Stomach (tissue), 9 donors: ENCODE data around the gene CBLL2. TPM values are rescaled to one million over a fixed set of nuclear protein-coding genes. Genes with fewer than 3 reads are reported as not detected.

Experiments
- DNase-seq, 2 donors: peaks; one replicate each; pipeline versions ENCODE4 v3.0.0 to v3.0.0-alpha.2; 2013 to 2019
- H3K27ac ChIP-seq, 5 donors: fragments of 200-600 bp in 4 of 5; sonication (generic) in 4 of 5; one replicate each; pipeline ENCODE4 v1.5.1; 2013 to 2019; ENCODE audit warnings: mild to moderate bottlenecking in 1 of 5, moderate library complexity in 1 of 5
- H3K27me3 ChIP-seq, 3 donors: fragments of 200-600 bp; sonication (generic); one replicate each; pipeline ENCODE4 v1.5.1; 2017 to 2019; ENCODE audit warnings: mixed run types in 1 of 3
- H3K36me3 ChIP-seq, 4 donors: fragments of 200-600 bp; sonication (generic); 1 replicate in 3 of 4; 2 replicates in 1 of 4; pipeline ENCODE4 v1.5.1; 2016 to 2019
- H3K4me1 ChIP-seq, 4 donors: fragments of 200-600 bp; sonication (generic); one replicate each; pipeline ENCODE4 v1.5.1; 2016 to 2019
- H3K4me3 ChIP-seq, 4 donors: fragments of 200-600 bp; sonication (generic) in 3 of 4; one replicate each; pipeline ENCODE4 v1.5.1; 2016 to 2019; ENCODE audit warnings: mild to moderate bottlenecking in 1 of 4
- H3K9me3 ChIP-seq, 4 donors: fragments of 200-600 bp; sonication (generic); one replicate each; pipeline ENCODE4 v1.5.1; 2016 to 2019
- EP300 ChIP-seq: sonication (generic); formaldehyde crosslinking; IDR thresholded peaks from one replicate; pipeline ENCODE4 v1.6.1; 2017; ENCODE audit warnings: antibody characterized with exemption
- POLR2A ChIP-seq, 4 donors: fragments of 450-650 bp; IDR thresholded peaks; one replicate each; pipeline ENCODE4 v1.6.1; 2016; ENCODE audit warnings: antibody characterized with exemption in 4 of 4, control low read depth in 2 of 4, mild to moderate bottlenecking in 1 of 4, moderate library complexity in 1 of 4
- POLR2AphosphoS5 ChIP-seq, 3 donors: sonication (generic); formaldehyde crosslinking; IDR thresholded peaks; one replicate each; pipeline ENCODE4 v1.6.1; 2016; ENCODE audit warnings: antibody characterized with exemption in 3 of 3
- WGBS, 5 donors: extraction: QIAGEN DNeasy Blood & Tissue Kit in 3 of 5; methylation state at CpG; one replicate each; pipeline versions ENCODE4 v1.1.5 to v1.1.7; 2013 to 2018; 5-methylcytosine and 5-hydroxymethylcytosine counted together
- intact Hi-C: fragments of 100-400 bp; cut with DNase I; formaldehyde crosslinking; loops from one replicate; pipeline ENCODE4 v1.15.1; 2023; ENCODE audit warnings: low total_unique reads
- polyA plus RNA-seq, 3 donors: library from polyadenylated mRNA; stranded (reverse); fragments of 200-250 nt; gene quantifications; one replicate each; pipeline ENCODE4 v1.2.3, GENCODE V29; 2013
- total RNA-seq, 5 donors: library from RNA; depleted of rRNA; stranded (reverse); fragments of >200 nt; gene quantifications; one replicate each; pipeline versions ENCODE4 v1.1.0 to v1.2.3, GENCODE V29; 2014 to 2016
- TF ChIP-seq, protein P1 (sequence below), 7 experiments: fragments of 450-650 bp in 4 of 7; fragments of 200-600 bp in 3 of 7; sonication (generic) in 3 of 7; IDR thresholded peaks; one replicate each; pipeline ENCODE4 v1.5.1; 2016 to 2019; ENCODE audit warnings: antibody characterized with exemption in 7 of 7, control low read depth in 2 of 7, mild to moderate bottlenecking in 1 of 7
- donor health status: healthy with polysubstance abuse.
- donor health status: Bipolar disorder and iron deficiency.
- donor health status: healthy.

Gene CBLL2
- total and polyA plus RNA-seq, 8 donors = not detected

DNA sequence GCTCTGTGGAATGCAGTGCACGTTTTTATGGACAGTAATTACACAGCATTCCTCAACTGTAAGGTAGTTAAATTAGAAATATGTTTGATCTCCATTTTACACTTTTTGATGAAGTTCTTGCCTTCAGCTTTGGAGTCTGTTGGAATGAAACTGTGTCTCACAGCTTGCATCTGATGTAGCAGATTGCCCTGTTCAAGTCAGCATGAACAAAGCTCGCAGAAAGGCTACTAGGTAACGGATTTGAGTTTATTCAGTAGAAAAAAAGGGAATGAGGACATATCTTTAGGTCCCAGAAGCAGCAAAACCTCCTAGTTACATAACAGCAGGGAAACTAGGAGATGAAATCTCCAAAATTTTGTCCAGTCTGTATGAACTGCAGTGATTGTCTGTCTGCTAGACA, 24.3 kb upstream of the CBLL2 start:
- Histone ChIP-seq H3K9me3 (no peaks in the 10 kb centered on the region), H3K36me3 (no peaks in the 10 kb centered on the region), H3K4me1 (no peaks in the 10 kb centered on the region), H3K27ac (no peak overlapping the region), H3K27me3 (no peaks in the 10 kb centered on the region), H3K4me3 (no peak overlapping the region)
- WGBS, 5 donors = 39 to 82% (median 69%) methylated on average over 3 of the region's 3 CpGs
- TF ChIP-seq POLR2AphosphoS5 (IDR thresholded peaks at IDR 0.05) (no peak), POLR2A (IDR thresholded peaks at IDR 0.05) (no peak), EP300 (no peak)
- TF ChIP-seq, protein P1, sequence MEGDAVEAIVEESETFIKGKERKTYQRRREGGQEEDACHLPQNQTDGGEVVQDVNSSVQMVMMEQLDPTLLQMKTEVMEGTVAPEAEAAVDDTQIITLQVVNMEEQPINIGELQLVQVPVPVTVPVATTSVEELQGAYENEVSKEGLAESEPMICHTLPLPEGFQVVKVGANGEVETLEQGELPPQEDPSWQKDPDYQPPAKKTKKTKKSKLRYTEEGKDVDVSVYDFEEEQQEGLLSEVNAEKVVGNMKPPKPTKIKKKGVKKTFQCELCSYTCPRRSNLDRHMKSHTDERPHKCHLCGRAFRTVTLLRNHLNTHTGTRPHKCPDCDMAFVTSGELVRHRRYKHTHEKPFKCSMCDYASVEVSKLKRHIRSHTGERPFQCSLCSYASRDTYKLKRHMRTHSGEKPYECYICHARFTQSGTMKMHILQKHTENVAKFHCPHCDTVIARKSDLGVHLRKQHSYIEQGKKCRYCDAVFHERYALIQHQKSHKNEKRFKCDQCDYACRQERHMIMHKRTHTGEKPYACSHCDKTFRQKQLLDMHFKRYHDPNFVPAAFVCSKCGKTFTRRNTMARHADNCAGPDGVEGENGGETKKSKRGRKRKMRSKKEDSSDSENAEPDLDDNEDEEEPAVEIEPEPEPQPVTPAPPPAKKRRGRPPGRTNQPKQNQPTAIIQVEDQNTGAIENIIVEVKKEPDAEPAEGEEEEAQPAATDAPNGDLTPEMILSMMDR (IDR thresholded peaks at IDR 0.05) = no peak
- intact Hi-C loops = no loop called here
- DNase-seq = no peak

DNA sequence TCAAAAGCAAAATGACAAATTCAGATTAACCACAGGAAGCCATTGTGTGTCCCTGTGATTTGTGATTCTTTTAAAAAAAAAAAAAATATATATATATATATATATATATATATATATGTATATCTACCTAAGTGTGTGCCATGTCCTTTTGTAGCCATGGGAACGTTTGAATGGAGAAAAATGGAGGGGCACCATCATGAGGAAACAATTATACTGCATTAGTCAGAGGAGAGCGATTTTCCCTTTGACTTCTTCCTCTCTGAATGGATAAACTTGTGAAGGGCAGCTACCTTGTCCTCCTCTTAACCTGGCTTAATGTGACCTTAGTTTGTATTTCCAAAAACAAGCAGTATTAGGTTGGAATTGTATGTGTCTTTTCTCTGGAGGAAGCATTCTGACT, 23.3 kb upstream of the CBLL2 start:
- no peak for DNase-seq
- Histone ChIP-seq H3K36me3 (no peaks in the 10 kb centered on the region), H3K27ac (no peak overlapping the region), H3K9me3 (no peaks in the 10 kb centered on the region), H3K4me1 (no peaks in the 10 kb centered on the region), H3K4me3 (no peak overlapping the region), H3K27me3 (no peaks in the 10 kb centered on the region)
- intact Hi-C loops = no loop called here
- WGBS, 5 donors = 29 to 65% (median 50%) methylated on average over 2 of the region's 2 CpGs
- TF ChIP-seq, protein P1 (IDR thresholded peaks at IDR 0.05) = no peak
- TF ChIP-seq POLR2AphosphoS5 (IDR thresholded peaks at IDR 0.05) = no peak
- TF ChIP-seq POLR2A (IDR thresholded peaks at IDR 0.05) = no peak
- TF ChIP-seq EP300 = no peak

DNA sequence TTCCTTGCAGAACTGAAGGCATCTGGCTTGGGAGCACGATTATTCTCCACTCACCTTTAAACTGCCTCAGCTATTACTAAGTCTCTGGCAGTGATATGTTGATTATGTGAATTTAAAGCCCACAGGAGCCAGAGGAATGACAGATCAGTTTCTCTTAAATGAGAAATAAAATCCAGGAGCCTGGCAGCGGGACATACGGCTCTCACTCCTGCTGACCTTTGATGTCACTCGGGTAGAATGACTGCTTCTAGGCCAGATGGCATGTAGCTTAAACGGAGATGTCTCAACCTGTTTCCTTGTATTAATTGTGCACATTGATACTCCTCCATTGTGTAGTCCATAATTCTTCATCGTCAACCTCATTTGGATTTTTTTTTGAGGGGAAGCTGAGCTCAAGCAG, 4.0 kb upstream of the CBLL2 start:
- no peak for DNase-seq
- Histone ChIP-seq H3K27ac (no peak overlapping the region), H3K27me3 (no peaks in the 10 kb centered on the region), H3K4me3 (no peak overlapping the region), H3K9me3 (no peaks in the 10 kb centered on the region), H3K4me1 (no peaks in the 10 kb centered on the region), H3K36me3 (no peaks in the 10 kb centered on the region)
- intact Hi-C loops = no loop called here
- TF ChIP-seq POLR2A (IDR thresholded peaks at IDR 0.05) = no peak
- TF ChIP-seq, protein P1 (IDR thresholded peaks at IDR 0.05) = no peak
- no peak for TF ChIP-seq EP300
- TF ChIP-seq POLR2AphosphoS5 (IDR thresholded peaks at IDR 0.05) = no peak
- WGBS, 5 donors = 65 to 85% (median 73%) methylated on average over 6 of the region's 6 CpGs

DNA sequence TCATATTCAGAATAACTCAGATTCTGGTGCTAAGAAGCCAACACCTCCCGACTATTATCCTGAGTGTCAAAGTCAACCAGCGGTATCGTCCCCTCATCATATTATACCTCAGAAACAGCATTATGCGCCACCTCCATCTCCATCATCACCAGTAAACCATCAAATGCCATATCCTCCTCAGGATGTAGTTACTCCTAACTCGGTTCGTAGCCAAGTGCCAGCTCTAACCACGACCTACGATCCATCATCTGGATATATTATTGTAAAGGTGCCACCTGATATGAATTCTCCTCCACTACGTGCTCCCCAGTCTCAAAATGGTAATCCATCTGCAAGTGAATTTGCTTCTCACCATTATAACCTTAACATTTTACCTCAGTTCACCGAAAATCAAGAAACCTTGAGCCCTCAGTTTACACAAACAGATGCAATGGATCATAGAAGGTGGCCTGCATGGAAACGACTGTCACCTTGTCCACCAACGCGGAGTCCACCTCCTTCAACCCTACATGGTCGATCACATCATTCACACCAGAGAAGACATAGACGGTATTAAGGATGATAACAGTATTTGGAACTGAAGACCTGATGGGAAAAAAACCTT, 1.1 kb downstream of the CBLL2 start:
- no peak for DNase-seq
- TF ChIP-seq, protein P1 (IDR thresholded peaks at IDR 0.05) = no peak
- Histone ChIP-seq H3K27me3 (no peaks in the 10 kb centered on the region), H3K36me3 (no peaks in the 10 kb centered on the region), H3K9me3 (no peaks in the 10 kb centered on the region), H3K4me1 (no peaks in the 10 kb centered on the region), H3K27ac (no peak overlapping the region), H3K4me3 (no peak overlapping the region)
- intact Hi-C loops = no loop called here
- WGBS, 5 donors = 84 to 91% (median 88%) methylated on average over 15 of the region's 15 CpGs
